T-cell (primary cell): ENCODE measurements around the gene PCBP2. TPM values are rescaled to one million over a fixed set of nuclear protein-coding genes. Genes with fewer than 3 reads are reported as not detected.

Experiments used
- ATAC-seq, 4 experiments: fragments of 200-7000 bp in 3 of 4; fragments of 150-1000 bp in 1 of 4; cut with Tn5 transposase; replicated peaks in 1 of 4; 1 replicate in 3 of 4; 2 replicates in 1 of 4; pipeline ENCODE4 v1.10.0; 2021; ENCODE audit warnings: moderate library complexity in 3 of 4, mild to moderate bottlenecking in 2 of 4, moderate number of reproducible peaks in 1 of 4
- CTCF ChIA-PET, 2 donors: fragments of 300-600 bp; sonication (Branson Sonifier 250); formaldehyde crosslinking; loops; one replicate each; lab custom pipeline; 2022; ENCODE audit warnings: antibody characterized with exemption in 2 of 2; lab: Charles Lee
- POLR2A ChIA-PET, 2 donors: fragments of 300-600 bp; sonication (Branson Sonifier 250); formaldehyde crosslinking; loops; one replicate each; lab custom pipeline; 2022; ENCODE audit warnings: antibody characterized with exemption in 2 of 2; lab: Charles Lee
- DNase-seq, 35 experiments: peaks; one replicate each; pipeline versions ENCODE4 v3.0.0 to v3.0.0-alpha.2; 2013 to 2023
- H3K27ac ChIP-seq: one replicate; pipeline ENCODE4 v1.5.1; 2013; ENCODE audit warnings: low read length
- H3K27me3 ChIP-seq, 2 experiments: replicated peaks in 1 of 2; 1 replicate in 1 of 2; 2 replicates in 1 of 2; pipeline versions ENCODE4 v1.6.1 to v1.7.0; 2013; ENCODE audit warnings: low read length in 1 of 2, mixed read lengths in 1 of 2; ENCODE audit not compliant: control insufficient read depth in 2 of 2, insufficient read depth in 2 of 2; ENCODE audit errors: extremely low read depth in 1 of 2
- H3K36me3 ChIP-seq, 2 donors: 1 replicate in 1 of 2; 2 replicates in 1 of 2; pipeline versions ENCODE4 v1.6.1 to v1.7.0; 2013; ENCODE audit warnings: low read length in 1 of 2; ENCODE audit not compliant: control insufficient read depth in 2 of 2, insufficient read depth in 1 of 2; ENCODE audit errors: extremely low read depth in 1 of 2
- H3K4me1 ChIP-seq, 2 experiments: 1 replicate in 1 of 2; 2 replicates in 1 of 2; pipeline versions ENCODE4 v1.6.1 to v1.7.0; 2013; ENCODE audit warnings: low read length in 2 of 2, mixed read lengths in 1 of 2; ENCODE audit not compliant: insufficient read depth in 2 of 2, control insufficient read depth in 1 of 2; ENCODE audit errors: extremely low read depth in 1 of 2
- H3K4me3 ChIP-seq, 2 donors: 1 replicate in 1 of 2; 2 replicates in 1 of 2; pipeline versions ENCODE4 v1.5.1 to v1.7.0; 2013; ENCODE audit warnings: mild to moderate bottlenecking in 2 of 2, low read length in 1 of 2, moderate library complexity in 1 of 2; ENCODE audit not compliant: control insufficient read depth in 1 of 2; ENCODE audit errors: extremely low read depth in 1 of 2
- H3K9me3 ChIP-seq: 2 replicates; pipeline ENCODE4 v1.7.0; 2013
- H3K27ac Mint-ChIP-seq, 2 donors: one replicate each; pipeline ENCODE4 v1.8.0; 2020 to 2021; ENCODE audit warnings: mild to moderate bottlenecking in 2 of 2, mixed read lengths in 2 of 2
- H3K27me3 Mint-ChIP-seq, 2 donors: one replicate each; pipeline ENCODE4 v1.8.0; 2021 to 2022; ENCODE audit warnings: mixed read lengths in 2 of 2
- H3K36me3 Mint-ChIP-seq: one replicate; pipeline ENCODE4 v1.8.0; 2021; ENCODE audit warnings: mixed read lengths
- H3K4me1 Mint-ChIP-seq, 3 donors: one replicate each; pipeline ENCODE4 v1.8.0; 2020 to 2022; ENCODE audit warnings: mixed read lengths in 3 of 3, mild to moderate bottlenecking in 1 of 3
- H3K4me3 Mint-ChIP-seq, 3 donors: one replicate each; pipeline ENCODE4 v1.8.0; 2020 to 2022; ENCODE audit warnings: mild to moderate bottlenecking in 3 of 3, mixed read lengths in 3 of 3, moderate library complexity in 3 of 3
- H3K9me3 Mint-ChIP-seq, 3 donors: one replicate each; pipeline ENCODE4 v1.8.0; 2020 to 2022; ENCODE audit warnings: mixed read lengths in 3 of 3
- WGBS: methylation state at CpG from one replicate; pipeline ENCODE4 v1.1.5; 2013; ENCODE audit warnings: missing lambda C conversion rate; ENCODE audit not compliant: insufficient coverage; 5-methylcytosine and 5-hydroxymethylcytosine counted together
- total RNA-seq, 35 experiments: library from RNA in 6 of 35; stranded (reverse) in 6 of 35; fragments of 120-200 nt in 1 of 35; gene quantifications; one replicate each; pipeline versions ENCODE4 v1.2.1 to v1.2.4 and lab custom pipeline; 2013 to 2026

PCBP2 gene
- total RNA-seq, 5 donors from 2014 or later (not counting 1 experiment from before 2014, with no cell fraction given): 707 to 1,066 (median 764) TPM

DNA sequence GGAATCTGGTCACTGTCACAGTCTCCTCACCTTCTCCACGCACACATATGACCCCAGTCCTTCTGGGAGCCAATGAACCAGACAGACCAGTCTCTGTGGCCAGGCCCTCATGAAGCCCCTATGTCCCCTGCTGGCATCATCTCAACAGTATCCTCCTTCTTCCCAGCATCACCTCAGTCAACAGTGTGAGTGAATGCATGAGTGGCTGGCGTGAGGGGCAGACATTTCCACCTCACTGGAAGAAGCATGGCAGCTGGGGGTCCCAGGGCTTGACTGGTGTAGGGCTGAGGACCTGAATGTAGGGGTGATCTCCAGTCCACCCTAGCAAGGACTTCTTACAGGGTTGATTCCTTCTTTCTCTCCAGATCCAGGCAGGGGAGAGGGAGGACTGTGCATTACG lies 45.6 kb downstream of the PCBP2 start:
- H3K4me3 ChIP-seq: no peak overlapping the region
- no peaks in the 10 kb centered on the region for H3K36me3 ChIP-seq
- ATAC-seq (no peak), DNase-seq (no peak)
- H3K9me3 ChIP-seq: no peaks in the 10 kb centered on the region
- Mint-ChIP-seq H3K4me1 (peaks cover 52 to 65% (median 54%) of the 10 kb centered on the region in 3 donors), H3K9me3 (no peaks in the 10 kb centered on the region), H3K4me3 (peak overlapping the region in 1 of 3 donors; percentile 97), H3K36me3 (no peaks in the 10 kb centered on the region), H3K27ac (peak overlapping the region; percentile 27 to 53), H3K27me3 (no peaks in the 10 kb centered on the region)
- no peak overlapping the region for H3K27ac ChIP-seq
- ChIA-PET POLR2A (interaction anchor here in 1 of 2 donors (0.6 kb wide), 1 partner anchor 22 kb away, joined by 3 read pairs; no protein-coding TSS in a partner anchor), CTCF (interaction anchor here in 1 of 2 donors (1.1 kb wide), 1 partner anchor 16 kb away, joined by 3 read pairs; no protein-coding TSS in a partner anchor)
- WGBS: 90% methylated on average over 1 of the region's 3 CpGs
- H3K4me1 ChIP-seq: peaks cover 30 to 57% of the 10 kb centered on the region in 2 experiments
- H3K27me3 ChIP-seq: no peaks in the 10 kb centered on the region

DNA sequence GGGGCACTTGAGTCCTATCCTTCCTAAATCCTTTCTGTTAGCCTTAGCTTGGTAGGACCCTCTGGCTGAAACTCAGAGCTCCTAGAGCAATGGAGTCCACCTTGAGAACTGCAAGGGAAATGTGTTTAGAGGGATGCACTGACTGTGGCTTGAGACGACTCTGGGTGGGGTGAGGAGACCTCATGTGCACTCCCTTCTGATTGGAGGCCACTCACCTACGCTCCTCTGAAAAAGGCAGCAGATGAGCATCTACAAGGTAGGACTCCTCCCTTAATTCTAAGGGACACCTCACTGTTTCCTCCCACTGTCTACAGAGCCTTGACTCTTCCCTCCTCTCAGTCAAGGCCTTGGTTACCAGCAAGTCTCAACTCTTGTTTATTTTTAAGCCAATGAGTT lies 46.3 kb downstream of the PCBP2 start:
- Mint-ChIP-seq H3K36me3 (no peaks in the 10 kb centered on the region), H3K27ac (peak overlapping the region; percentile 53 to 75), H3K4me1 (peaks cover 47 to 66% (median 53%) of the 10 kb centered on the region in 3 donors), H3K4me3 (peak overlapping the region; percentile 84 to 97 (median 85)), H3K27me3 (no peaks in the 10 kb centered on the region), H3K9me3 (no peaks in the 10 kb centered on the region)
- no peak for DNase-seq
- Histone ChIP-seq H3K27me3 (no peaks in the 10 kb centered on the region), H3K4me1 (peaks cover 30 to 50% of the 10 kb centered on the region in 2 experiments), H3K36me3 (peaks cover 3 to 4% of the 10 kb centered on the region in 2 donors), H3K27ac (no peak overlapping the region), H3K4me3 (no peak overlapping the region), H3K9me3 (no peaks in the 10 kb centered on the region)
- no peak for ATAC-seq
- CTCF ChIA-PET: interaction anchor here in 1 of 2 donors (0.6 to 1.1 kb wide), 2 partner anchors 17 to 223 kb away, joined by 3 read pairs; no protein-coding TSS in a partner anchor
- no CpG with 5 or more reads among the region's 2 CpGs for WGBS
- POLR2A ChIA-PET: interaction anchor here in 1 of 2 donors (0.6 kb wide), 1 partner anchor 22 kb away, joined by 3 read pairs; no protein-coding TSS in a partner anchor

DNA sequence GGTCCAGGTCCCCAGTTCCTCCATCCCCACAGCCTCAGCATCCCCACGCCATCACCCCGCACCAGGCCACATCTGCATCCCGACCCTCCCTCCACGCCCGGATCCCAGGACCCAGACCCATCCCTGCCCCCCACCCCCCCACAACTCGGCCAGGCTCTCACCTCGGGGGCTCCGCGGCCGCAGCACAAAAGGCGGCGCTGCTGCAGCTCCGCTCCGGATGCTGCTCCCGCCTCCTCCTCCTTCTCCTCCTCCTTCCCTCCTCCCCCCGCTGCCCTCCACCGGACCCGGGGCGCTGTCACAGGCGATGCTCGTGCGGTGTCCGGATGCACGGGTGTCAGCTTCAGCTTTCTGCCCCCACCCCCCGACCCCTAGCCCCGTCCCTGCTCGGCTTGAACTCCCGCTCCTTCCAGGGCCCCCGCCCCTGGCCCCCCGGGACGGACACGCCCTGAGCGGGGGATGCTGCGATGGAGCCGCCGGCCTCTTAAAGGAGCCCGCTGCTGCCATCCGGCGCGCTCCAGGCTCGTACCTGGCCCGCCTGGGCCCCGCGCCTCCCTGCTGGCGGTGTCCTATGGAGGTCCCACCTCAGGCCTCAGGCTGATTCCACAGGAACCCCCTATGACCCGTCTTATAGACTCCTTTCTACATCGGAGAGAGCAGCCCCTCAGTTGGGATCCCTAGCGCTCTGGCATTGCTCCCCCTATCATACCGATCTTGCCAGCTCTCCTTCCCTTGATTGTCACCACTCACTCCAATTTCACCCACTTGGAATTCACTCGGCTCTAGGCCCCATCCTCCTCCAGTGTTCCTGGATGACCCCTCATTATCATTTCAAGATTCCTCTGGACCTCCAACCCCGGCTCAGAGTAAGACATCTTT lies 47.6 kb downstream of the PCBP2 start, which contains the start of gene MAP3K12:
TSS of gene MAP3K12 (minus strand) at position 193 of the 876 bp plus-strand sequence. CDS start 12,067 bp downstream, outside the sequence.
- Histone ChIP-seq H3K4me3 (peak within 1 kb of the TSS; percentile 80 to 83), H3K4me1 (peaks cover 19 to 38% of the 10 kb centered on the region in 2 experiments), H3K27ac (peak within 1 kb of the TSS; percentile 92), H3K27me3 (no peaks in the 10 kb centered on the region), H3K36me3 (peaks cover 6 to 10% of the 10 kb centered on the region in 2 donors), H3K9me3 (no peaks in the 10 kb centered on the region)
- POLR2A ChIA-PET: interaction anchor here (0.6 kb wide), 2 partner anchors 41 to 152 kb away, joined by 3 to 6 read pairs; no protein-coding TSS in a partner anchor
- ATAC-seq: peak in 2 of 4 experiments; percentile 5 to 9
- DNase-seq: peak in 29 of 35 experiments; percentile 24 to 68 (median 44)
- Mint-ChIP-seq H3K36me3 (peaks cover under 1% of the 10 kb centered on the region), H3K27me3 (no peaks in the 10 kb centered on the region), H3K4me3 (peak within 1 kb of the TSS; percentile 85 to 97 (median 94)), H3K9me3 (no peaks in the 10 kb centered on the region), H3K4me1 (peaks cover 36 to 55% (median 41%) of the 10 kb centered on the region in 3 donors), H3K27ac (peak within 1 kb of the TSS; percentile 99)
- WGBS: under 1% methylated on average over 42 of the region's 51 CpGs
- CTCF ChIA-PET: interaction anchor here in 1 of 2 donors (0.6 kb wide), 1 partner anchor 176 kb away, joined by 3 read pairs; no protein-coding TSS in a partner anchor

DNA sequence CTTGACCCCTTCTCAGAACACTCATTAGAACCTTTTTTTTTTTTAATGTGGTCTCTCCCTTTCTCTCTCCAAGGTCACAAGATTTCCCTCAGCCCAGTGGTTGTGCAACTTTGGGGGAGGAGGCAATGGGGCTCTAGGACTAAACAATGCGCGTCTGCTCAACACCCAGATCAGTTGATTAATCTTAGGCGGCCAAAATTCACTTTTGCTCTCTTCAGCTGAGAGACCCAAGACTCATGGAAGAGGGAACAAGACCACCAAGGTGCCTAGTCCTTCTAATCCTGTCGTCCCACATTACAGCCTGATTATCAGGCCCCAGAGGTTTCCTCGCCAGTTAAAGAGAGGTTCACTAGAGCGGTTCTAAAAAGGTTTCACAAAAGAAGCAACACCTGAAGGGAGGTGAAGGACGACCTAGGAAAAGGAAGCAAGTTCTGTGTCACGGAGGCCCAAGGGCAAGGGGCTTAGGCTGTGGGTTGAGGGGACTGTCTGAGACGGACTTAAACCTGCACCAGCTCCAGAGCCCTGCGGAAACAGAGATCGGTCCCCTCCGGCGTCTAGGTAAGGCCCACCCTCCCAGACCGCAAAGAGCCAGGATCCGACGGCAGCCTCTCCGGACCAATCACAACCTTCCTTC lies 48.4 kb downstream of the PCBP2 start:
- Mint-ChIP-seq H3K4me1 (peaks cover 36 to 56% (median 40%) of the 10 kb centered on the region in 3 donors), H3K4me3 (peak overlapping the region; percentile 85 to 97 (median 94)), H3K9me3 (no peaks in the 10 kb centered on the region), H3K27ac (peak overlapping the region; percentile 99), H3K27me3 (no peaks in the 10 kb centered on the region), H3K36me3 (peaks cover 7% of the 10 kb centered on the region)
- Histone ChIP-seq H3K4me3 (peak overlapping the region; percentile 80 to 83), H3K4me1 (peaks cover 19 to 34% of the 10 kb centered on the region in 2 experiments), H3K36me3 (peaks cover 14 to 18% of the 10 kb centered on the region in 2 donors), H3K27ac (peak overlapping the region; percentile 92), H3K9me3 (no peaks in the 10 kb centered on the region), H3K27me3 (no peaks in the 10 kb centered on the region)
- DNase-seq (peak in 4 of 35 experiments; percentile 21 to 55 (median 30)), ATAC-seq (no peak)
- ChIA-PET CTCF (interaction anchor here in 1 of 2 donors (0.6 to 2.0 kb wide), 18 partner anchors 9 to 494 kb away, joined by 3 to 17 read pairs (median 4); partner anchors contain the start of genes AAAS, ATP5MC2, EIF4B and PFDN5), POLR2A (interaction anchor here (0.6 to 1.8 kb wide), 8 partner anchors 9 to 780 kb away, joined by 3 to 8 read pairs (median 4); partner anchors contain the start of genes AAAS (in 1 of the 2), CBX5 (in 1 of the 2), HNRNPA1 (in 1 of the 2) and SP1 (in 1 of the 2))
- WGBS: 0% methylated on average over 7 of the region's 17 CpGs

DNA sequence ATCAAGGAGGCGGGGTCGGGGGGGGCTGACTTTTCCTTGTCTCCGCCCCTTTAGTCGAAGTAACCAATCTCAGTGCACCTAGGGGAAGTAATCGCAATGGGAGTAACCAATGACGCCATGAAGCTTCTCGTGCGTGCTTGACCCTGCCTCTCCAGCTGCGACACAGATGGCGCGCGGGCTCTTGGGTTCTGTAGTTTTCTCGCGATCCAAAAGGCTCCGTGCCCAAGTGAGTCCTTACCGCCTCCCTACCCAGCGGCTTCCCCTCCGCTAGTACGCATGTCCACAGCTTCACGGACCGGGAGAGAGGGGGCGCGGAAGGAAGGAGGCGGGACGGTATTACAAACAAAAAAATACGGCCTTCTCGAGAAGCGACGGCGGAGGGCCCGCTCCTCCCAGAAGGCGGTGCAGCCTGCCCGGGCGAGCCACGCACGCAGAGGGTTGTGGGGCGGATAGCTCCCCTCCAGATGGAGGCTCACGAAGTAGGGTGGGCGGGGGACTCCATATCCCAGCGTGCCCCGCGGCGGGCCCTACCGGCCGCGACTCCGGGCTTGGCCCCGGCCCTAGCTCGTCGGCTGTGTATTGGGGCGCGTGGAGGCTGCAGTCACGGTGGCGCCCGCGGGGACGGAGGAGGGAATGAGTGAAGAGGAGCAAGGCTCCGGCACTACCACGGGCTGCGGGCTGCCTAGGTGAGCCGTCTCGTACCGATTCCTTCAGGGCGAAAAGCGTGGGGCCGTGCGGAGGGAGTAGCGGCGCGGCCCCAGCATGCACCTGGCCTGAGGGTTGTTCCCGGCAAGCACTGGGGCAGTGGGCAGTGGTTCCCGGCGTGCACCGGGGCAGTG lies 49.1 kb downstream of the PCBP2 start, which contains the start of gene TARBP2:
TSS of gene TARBP2 (plus strand) at position 508 of the 839 bp plus-strand sequence. CDS start at position 634, 126 bp downstream.
- H3K9me3 Mint-ChIP-seq: no peaks in the 10 kb centered on the region
- H3K27ac Mint-ChIP-seq: peak within 1 kb of the TSS; percentile 99
- H3K27me3 ChIP-seq: no peaks in the 10 kb centered on the region
- ATAC-seq: peak; percentile 80 to 82 (median 81)
- no peaks in the 10 kb centered on the region for H3K9me3 ChIP-seq
- peaks cover 40 to 53% (median 41%) of the 10 kb centered on the region in 3 donors for H3K4me1 Mint-ChIP-seq
- no peaks in the 10 kb centered on the region for H3K27me3 Mint-ChIP-seq
- H3K36me3 Mint-ChIP-seq: peaks cover 14% of the 10 kb centered on the region
- H3K36me3 ChIP-seq: peaks cover 15 to 24% of the 10 kb centered on the region in 2 donors
- DNase-seq: peak; percentile 92 to 100 (median 97)
- peak within 1 kb of the TSS; percentile 85 to 97 (median 94) for H3K4me3 Mint-ChIP-seq
- ChIA-PET CTCF (interaction anchor here in 1 of 2 donors (0.6 to 2.0 kb wide), 20 partner anchors 9 to 495 kb away, joined by 3 to 17 read pairs (median 4); partner anchors contain the start of genes AAAS, ATP5MC2, EIF4B and PFDN5), POLR2A (interaction anchor here (0.6 to 1.8 kb wide), 10 partner anchors 9 to 779 kb away, joined by 3 to 8 read pairs (median 4); partner anchors contain the start of genes AAAS (in 1 of the 2), CBX5 (in 1 of the 2), HNRNPA1 (in 1 of the 2) and SP1 (in 1 of the 2))
- WGBS: under 1% methylated on average over 60 of the region's 74 CpGs
- H3K27ac ChIP-seq: peak within 1 kb of the TSS; percentile 92
- peaks cover 19 to 34% of the 10 kb centered on the region in 2 experiments for H3K4me1 ChIP-seq
- peak within 1 kb of the TSS; percentile 80 to 83 for H3K4me3 ChIP-seq
